Activated T-cell treated with anti-CD3 and anti-CD28 coated beads, Interleukin-2, amount 50 U/mL, for 72 hours (primary cell): ENCODE results near the gene FHAD1. TPM values are rescaled to one million over a fixed set of nuclear protein-coding genes. Genes with fewer than 3 reads are reported as not detected.
"Not testable (repeated sequence)": the region's sequence is repeated elsewhere in the genome, so short reads cannot be mapped to it uniquely, and the experiment has no call there.

Experiments used
- ATAC-seq, 2 donors: fragments of 150-1000 bp; cut with Tn5 transposase; replicated peaks in 1 of 2; 2 replicates each; pipeline ENCODE4 v1.10.0; 2021; ENCODE audit warnings: moderate library complexity in 2 of 2, mild to moderate bottlenecking in 1 of 2
- DNase-seq, 2 donors: peaks; one replicate each; pipeline ENCODE4 v3.0.0; 2021 to 2022; ENCODE audit warnings: mixed read lengths in 1 of 2
- H3K27ac Mint-ChIP-seq: one replicate; pipeline ENCODE4 v1.8.0; 2022; ENCODE audit warnings: mild to moderate bottlenecking, moderate library complexity, mixed read lengths
- H3K27me3 Mint-ChIP-seq: one replicate; pipeline ENCODE4 v1.8.0; 2022; ENCODE audit warnings: low read depth, mixed read lengths
- H3K36me3 Mint-ChIP-seq, 2 donors: one replicate each; pipeline ENCODE4 v1.8.0; 2022; ENCODE audit warnings: mixed read lengths in 2 of 2, mild to moderate bottlenecking in 1 of 2; ENCODE audit not compliant: insufficient read depth in 2 of 2
- H3K4me1 Mint-ChIP-seq: one replicate; pipeline ENCODE4 v1.8.0; 2022; ENCODE audit warnings: low read depth, mixed read lengths
- H3K4me3 Mint-ChIP-seq, 2 donors: one replicate each; pipeline ENCODE4 v1.8.0; 2022; ENCODE audit warnings: mild to moderate bottlenecking in 2 of 2, mixed read lengths in 2 of 2, moderate library complexity in 2 of 2
- H3K9me3 Mint-ChIP-seq, 2 donors: one replicate each; pipeline ENCODE4 v1.8.0; 2022; ENCODE audit warnings: mixed read lengths in 2 of 2
- total RNA-seq, 2 donors: library from RNA; stranded (reverse); gene quantifications; one replicate each; pipeline ENCODE4 v1.2.3, GENCODE V29; 2022

FHAD1 gene
- total RNA-seq, 2 donors from 2014 or later, result 0.49 TPM; not detected in 1

DNA sequence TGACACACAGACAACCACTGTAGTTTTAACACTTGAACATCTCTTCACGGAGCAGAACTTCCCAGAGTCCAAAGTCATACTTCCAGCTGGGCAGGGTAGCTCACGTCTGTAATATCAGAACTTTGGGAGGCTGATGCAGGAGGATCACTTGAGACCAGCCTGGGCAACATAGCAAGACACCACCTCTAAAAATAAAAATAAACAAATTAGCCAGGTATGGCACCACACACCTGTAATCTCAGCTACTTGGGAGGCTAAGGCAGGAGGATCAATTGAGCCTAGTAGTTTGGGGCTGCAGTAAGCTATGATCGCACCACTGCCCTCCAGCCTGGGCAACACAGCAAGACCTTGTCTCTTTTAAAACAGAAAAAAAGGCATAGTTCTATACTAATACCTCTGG, 138.4 kb downstream of the FHAD1 start:
- no peak for DNase-seq
- Mint-ChIP-seq H3K4me3 (no peak overlapping the region), H3K27ac (no peak overlapping the region), H3K27me3 (peaks cover 46% of the 10 kb centered on the region), H3K9me3 (no peaks in the 10 kb centered on the region), H3K36me3 (no peaks in the 10 kb centered on the region), H3K4me1 (peaks cover 26% of the 10 kb centered on the region)
- ATAC-seq, result no peak

GRCh38 chr1:15386164-15386749, 139.2 kb downstream of the FHAD1 start:
- no peak for DNase-seq
- peak in 1 of 2 donors; percentile 42 for ATAC-seq

GRCh38 chr1:15388201-15388880, 141.3 kb downstream of the FHAD1 start:
- peaks cover 26% of the 10 kb centered on the region for H3K4me1 Mint-ChIP-seq
- H3K27ac Mint-ChIP-seq, result no peak overlapping the region
- no peak for DNase-seq
- no peaks in the 10 kb centered on the region for H3K36me3 Mint-ChIP-seq
- peaks cover 44% of the 10 kb centered on the region for H3K27me3 Mint-ChIP-seq
- no peak for ATAC-seq
- no peak overlapping the region for H3K4me3 Mint-ChIP-seq
- H3K9me3 Mint-ChIP-seq, result no peaks in the 10 kb centered on the region

More at GRCh38 chr1:15386164-15386749, 139.2 kb downstream of the FHAD1 start:
- H3K36me3 Mint-ChIP-seq, result no peaks in the 10 kb centered on the region
- H3K4me1 Mint-ChIP-seq, result peaks cover 26% of the 10 kb centered on the region
- H3K27me3 Mint-ChIP-seq, result peaks cover 46% of the 10 kb centered on the region
- H3K4me3 Mint-ChIP-seq, result no peak overlapping the region
- no peaks in the 10 kb centered on the region for H3K9me3 Mint-ChIP-seq
- no peak overlapping the region for H3K27ac Mint-ChIP-seq

DNA sequence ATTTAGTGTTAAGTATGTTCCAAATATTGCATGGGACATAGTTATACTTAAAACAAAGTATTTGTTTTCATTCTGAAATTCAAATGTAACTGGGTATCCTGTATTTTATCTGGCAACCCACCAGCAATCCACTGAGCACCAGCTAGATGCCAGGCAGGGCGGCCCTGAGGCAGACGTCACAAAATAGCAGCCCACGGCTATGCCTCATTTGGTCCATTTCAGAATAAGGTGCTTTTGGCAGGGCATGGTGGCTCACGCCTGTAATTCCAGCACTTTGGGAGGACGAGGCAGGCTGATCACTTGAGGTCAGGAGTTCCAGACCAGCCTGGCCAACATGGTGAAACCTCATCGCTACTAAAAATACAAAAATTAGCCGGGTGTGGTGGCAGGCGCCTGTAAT, 142.8 kb downstream of the FHAD1 start:
- not testable (repeated sequence) for H3K27ac Mint-ChIP-seq, H3K36me3 Mint-ChIP-seq, DNase-seq, H3K9me3 Mint-ChIP-seq, H3K4me3 Mint-ChIP-seq, ATAC-seq
- Mint-ChIP-seq H3K27me3 (peaks cover 29% of the 10 kb centered on the region), H3K4me1 (peaks cover 20% of the 10 kb centered on the region)

GRCh38 chr1:15390667-15391066, 143.6 kb downstream of the FHAD1 start:
- Mint-ChIP-seq H3K36me3 (no peaks in the 10 kb centered on the region), H3K27me3 (peaks cover 21% of the 10 kb centered on the region), H3K27ac (no peak overlapping the region), H3K4me3 (no peak overlapping the region), H3K4me1 (peaks cover 11% of the 10 kb centered on the region), H3K9me3 (no peaks in the 10 kb centered on the region)
- ATAC-seq (no peak), DNase-seq (no peak)

GRCh38 chr1:15391366-15391765, 144.3 kb downstream of the FHAD1 start:
- no peak for DNase-seq
- Mint-ChIP-seq H3K27me3 (peaks cover 17% of the 10 kb centered on the region), H3K27ac (no peak overlapping the region), H3K4me1 (peaks cover 6% of the 10 kb centered on the region), H3K9me3 (no peaks in the 10 kb centered on the region), H3K4me3 (no peak overlapping the region), H3K36me3 (no peaks in the 10 kb centered on the region)
- ATAC-seq, result no peak

DNA sequence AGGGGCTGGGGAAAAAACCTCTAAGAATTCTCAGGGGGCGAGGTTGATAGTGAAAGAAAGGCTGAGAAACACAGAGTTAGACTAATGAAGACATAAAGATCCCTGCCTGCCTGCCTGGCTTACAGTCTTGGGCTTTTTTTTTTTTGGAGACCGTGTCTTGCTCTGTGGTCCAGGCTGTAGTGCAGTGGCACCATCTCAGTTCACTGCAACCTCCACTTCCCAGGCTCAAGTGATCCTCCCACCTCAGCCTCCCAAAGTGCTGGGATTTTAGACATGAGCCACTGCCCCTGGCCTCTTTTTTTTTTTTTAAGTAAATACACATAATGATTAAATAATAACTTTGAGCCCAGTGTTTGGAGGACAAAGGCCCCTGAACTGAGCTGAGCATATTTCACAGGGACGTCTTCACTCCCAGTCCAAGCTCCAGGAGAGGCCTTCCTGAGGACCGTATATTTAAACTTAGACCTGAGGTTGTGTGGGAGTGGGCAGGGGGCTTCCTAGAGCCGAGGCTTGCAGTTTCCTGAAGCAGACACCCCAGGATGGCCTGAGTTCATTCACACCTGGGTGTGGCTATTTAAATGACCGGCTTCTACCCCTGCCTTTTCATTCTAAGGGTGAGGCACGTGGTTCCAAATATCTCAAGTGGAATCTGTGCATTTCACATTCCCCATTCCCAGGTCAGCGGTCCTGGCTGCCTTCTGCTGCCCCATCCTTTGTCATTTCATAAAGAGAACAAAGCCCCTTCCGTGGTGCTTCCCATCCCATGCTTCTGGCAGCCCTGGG, 146.6 kb downstream of the FHAD1 start:
- H3K9me3 Mint-ChIP-seq, result peaks cover 0 to 3% of the 10 kb centered on the region in 2 donors
- H3K4me3 Mint-ChIP-seq, result no peak overlapping the region
- ATAC-seq (no peak), DNase-seq (no peak)
- no peaks in the 10 kb centered on the region for H3K4me1 Mint-ChIP-seq
- H3K27ac Mint-ChIP-seq, result no peak overlapping the region
- no peaks in the 10 kb centered on the region for H3K36me3 Mint-ChIP-seq
- no peaks in the 10 kb centered on the region for H3K27me3 Mint-ChIP-seq

GRCh38 chr1:15394258-15394690, 147.3 kb downstream of the FHAD1 start:
- no peak overlapping the region for H3K27ac Mint-ChIP-seq
- no peaks in the 10 kb centered on the region for H3K27me3 Mint-ChIP-seq
- H3K4me3 Mint-ChIP-seq, result no peak overlapping the region
- H3K36me3 Mint-ChIP-seq, result peaks cover 0 to 1% of the 10 kb centered on the region in 2 donors
- DNase-seq, result no peak
- ATAC-seq, result no peak
- no peaks in the 10 kb centered on the region for H3K4me1 Mint-ChIP-seq
- H3K9me3 Mint-ChIP-seq, result peaks cover 0 to 3% of the 10 kb centered on the region in 2 donors

GRCh38 chr1:15397236-15397635, 150.2 kb downstream of the FHAD1 start:
- Mint-ChIP-seq H3K27me3 (no peaks in the 10 kb centered on the region), H3K27ac (no peak overlapping the region), H3K36me3 (peaks cover 0 to 4% of the 10 kb centered on the region in 2 donors), H3K4me3 (no peak overlapping the region), H3K4me1 (no peaks in the 10 kb centered on the region), H3K9me3 (peaks cover 1 to 6% of the 10 kb centered on the region in 2 donors)
- DNase-seq (no peak), ATAC-seq (no peak)

DNA sequence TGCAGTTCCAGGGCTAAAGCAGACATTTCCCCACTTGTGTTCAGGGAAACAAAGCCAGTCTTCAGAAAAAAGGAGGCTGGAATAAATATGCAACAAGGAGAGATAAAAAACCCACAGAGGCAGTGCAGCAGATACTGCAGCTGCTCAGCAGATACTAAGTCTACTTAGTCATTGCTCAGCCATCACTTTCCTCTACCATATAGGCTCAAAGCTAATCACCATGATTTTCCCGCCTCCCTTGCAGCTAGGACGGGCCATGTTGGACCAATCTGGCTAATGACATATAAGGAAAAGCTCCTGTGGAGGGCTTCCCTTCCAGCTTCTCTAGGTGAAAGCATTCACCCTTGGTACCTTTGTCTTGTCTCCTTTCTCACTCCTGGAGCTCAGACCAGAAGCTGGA, 152.7 kb downstream of the FHAD1 start:
- no peaks in the 10 kb centered on the region for H3K27me3 Mint-ChIP-seq
- H3K9me3 Mint-ChIP-seq, result peaks cover 1 to 6% of the 10 kb centered on the region in 2 donors
- no peaks in the 10 kb centered on the region for H3K4me1 Mint-ChIP-seq
- H3K4me3 Mint-ChIP-seq, result no peak overlapping the region
- DNase-seq, result no peak
- no peak overlapping the region for H3K27ac Mint-ChIP-seq
- peaks cover 0 to 4% of the 10 kb centered on the region in 2 donors for H3K36me3 Mint-ChIP-seq
- ATAC-seq, result no peak

GRCh38 chr1:15400627-15401026, 153.6 kb downstream of the FHAD1 start:
- DNase-seq (no peak), ATAC-seq (no peak)
- no peak overlapping the region for H3K27ac Mint-ChIP-seq
- peaks cover 0 to 4% of the 10 kb centered on the region in 2 donors for H3K36me3 Mint-ChIP-seq
- H3K27me3 Mint-ChIP-seq, result no peaks in the 10 kb centered on the region
- no peaks in the 10 kb centered on the region for H3K4me1 Mint-ChIP-seq
- no peak overlapping the region for H3K4me3 Mint-ChIP-seq
- peaks cover 1 to 6% of the 10 kb centered on the region in 2 donors for H3K9me3 Mint-ChIP-seq

GRCh38 chr1:15401391-15402055, 154.5 kb downstream of the FHAD1 start:
- no peaks in the 10 kb centered on the region for H3K27me3 Mint-ChIP-seq
- no peaks in the 10 kb centered on the region for H3K4me1 Mint-ChIP-seq
- no peak overlapping the region for H3K4me3 Mint-ChIP-seq
- ATAC-seq (no peak), DNase-seq (no peak)
- no peak overlapping the region for H3K27ac Mint-ChIP-seq
- H3K9me3 Mint-ChIP-seq, result peaks cover 1 to 6% of the 10 kb centered on the region in 2 donors
- H3K36me3 Mint-ChIP-seq, result peaks cover 0 to 4% of the 10 kb centered on the region in 2 donors
